ENCODE measurements around the gene SNX32.
"Not testable (repeated sequence)": the region's sequence is repeated elsewhere in the genome, so short reads cannot be mapped to it uniquely, and the experiment has no call there.

The SNX32 gene

GRCh38 chr11:65886826-65887722 is 53.3 kb downstream of the SNX32 start:
- DNase-seq (ENCODE audit: low read depth): no peak

- DNase-seq (ENCODE audit: low read depth): no peak
Measured at GRCh38 chr11:65887723-65888162, 54.0 kb downstream of the SNX32 start.

GRCh38 chr11:65888163-65888814 is 54.5 kb downstream of the SNX32 start, which contains the start of gene FIBP:
Gene FIBP (minus strand): TSS chr11:65888471. CDS start chr11:65888418, 53 bp downstream.
- DNase-seq (ENCODE audit: low read depth): peak; percentile 94

GRCh38 chr11:65890324-65891218 is 56.8 kb downstream of the SNX32 start, which contains the start of gene CCDC85B:
Gene CCDC85B (plus strand): TSS chr11:65890673. CDS start chr11:65890784, 111 bp downstream.
- DNase-seq (ENCODE audit: low read depth): peak; percentile 99

- DNase-seq (ENCODE audit: low read depth): no peak
Measured at GRCh38 chr11:65891219-65892136, 57.7 kb downstream of the SNX32 start.

GRCh38 chr11:65892137-65892540 is 58.4 kb downstream of the SNX32 start:
- DNase-seq (ENCODE audit: low read depth): not testable (repeated sequence)

- DNase-seq (ENCODE audit: low read depth): no peak
Measured at GRCh38 chr11:65892661-65893317, 59.0 kb downstream of the SNX32 start.

- DNase-seq (ENCODE audit: low read depth): no peak
Measured at GRCh38 chr11:65894034-65894591, 60.4 kb downstream of the SNX32 start.

GRCh38 chr11:65895482-65895981 is 61.8 kb downstream of the SNX32 start:
- no peak for DNase-seq (ENCODE audit: low read depth)

- no peak for DNase-seq (ENCODE audit: low read depth)
Measured at GRCh38 chr11:65896034-65896999, 62.6 kb downstream of the SNX32 start.

GRCh38 chr11:65897020-65897471 is 63.3 kb downstream of the SNX32 start:
- no peak for DNase-seq (ENCODE audit: low read depth)

- no peak for DNase-seq (ENCODE audit: low read depth)
Measured at GRCh38 chr11:65898656-65899355, 65.0 kb downstream of the SNX32 start.

GRCh38 chr11:65899356-65900124 is 65.8 kb downstream of the SNX32 start:
- DNase-seq (ENCODE audit: low read depth): peak; percentile 70

GRCh38 chr11:65900125-65900898 is 66.5 kb downstream of the SNX32 start, which contains the start of gene FOSL1:
Gene FOSL1 (minus strand): TSS chr11:65900388. CDS start chr11:65900339, 49 bp downstream.
- DNase-seq (ENCODE audit: low read depth): peak; percentile 92

- DNase-seq (ENCODE audit: low read depth): no peak
Measured at GRCh38 chr11:65900899-65901180, 67.1 kb downstream of the SNX32 start.

GRCh38 chr11:65903068-65903481 is 69.3 kb downstream of the SNX32 start:
- DNase-seq (ENCODE audit: low read depth): no peak

All from activated T-helper 9 cell treated with anti-CD3 and anti-CD28 coated beads, Interleukin-2, amount 50 U/mL, for 16 hours (primary cell).